ENCODE measurements around the gene EYA4.
A peak's percentile ranks its signal among the peaks of the same experiment; 100 is the strongest.

EYA4 gene

GRCh38 chr6:133567636-133568035 lies 326.5 kb downstream of the EYA4 start:
- DNase-seq (ENCODE audit: low spot score), result no peak

GRCh38 chr6:133568970-133569889 lies 328.1 kb downstream of the EYA4 start:
- DNase-seq (ENCODE audit: low spot score) (peak; percentile 84), FAIRE-seq (no peak)

More at GRCh38 chr6:133567636-133568035, 326.5 kb downstream of the EYA4 start:
- no peak for FAIRE-seq

- peak; percentile 84 for FAIRE-seq
Measured at GRCh38 chr6:133571681-133572080, 330.5 kb downstream of the EYA4 start.

GRCh38 chr6:133577851-133578250 lies 336.7 kb downstream of the EYA4 start:
- FAIRE-seq, result no peak

More at GRCh38 chr6:133571681-133572080, 330.5 kb downstream of the EYA4 start:
- DNase-seq (ENCODE audit: low spot score), result no peak

More at GRCh38 chr6:133577851-133578250, 336.7 kb downstream of the EYA4 start:
- DNase-seq (ENCODE audit: low spot score), result no peak

Data from urothelium cell line (cell line).